GM19043 (cell line): ENCODE measurements around the gene PHLDA1.

Source experiments
- ATAC-seq: cut with Tn5 transposase; IDR thresholded peaks from one replicate; pipeline ENCODE4 v1.9.1; 2021; ENCODE audit warnings: low read depth; ENCODE audit not compliant: unreplicated experiment

The PHLDA1 gene

GRCh38 chr12:76020731-76021672, 10.6 kb downstream of the PHLDA1 start:
- peak; percentile 31 for ATAC-seq

- peak; percentile 73 for ATAC-seq
These were observed 11.3 kb downstream of the PHLDA1 start for GRCh38 chr12:76020281-76020680.

- ATAC-seq = no peak
These were observed 12.9 kb downstream of the PHLDA1 start for GRCh38 chr12:76018672-76019071.

- ATAC-seq = no peak
These were observed 13.5 kb downstream of the PHLDA1 start for GRCh38 chr12:76018111-76018510.

- no peak for ATAC-seq
These were observed 17.6 kb downstream of the PHLDA1 start for GRCh38 chr12:76014007-76014406.

GRCh38 chr12:76013603-76014002, 18.0 kb downstream of the PHLDA1 start:
- ATAC-seq = no peak

- ATAC-seq = no peak
These were observed 18.9 kb downstream of the PHLDA1 start for GRCh38 chr12:76012644-76013043.

- no peak for ATAC-seq
These were observed 20.7 kb downstream of the PHLDA1 start for GRCh38 chr12:76010732-76011458.

GRCh38 chr12:76008428-76008827, 23.1 kb downstream of the PHLDA1 start:
- ATAC-seq = no peak

- ATAC-seq = no peak
These were observed 23.9 kb downstream of the PHLDA1 start for GRCh38 chr12:76007640-76008039.

- no peak for ATAC-seq
These were observed 25.3 kb downstream of the PHLDA1 start for GRCh38 chr12:76006028-76006925.

- ATAC-seq = no peak
These were observed 28.3 kb downstream of the PHLDA1 start for GRCh38 chr12:76003355-76003638.

- no peak for ATAC-seq
These were observed 28.8 kb downstream of the PHLDA1 start for GRCh38 chr12:76002598-76003354.

GRCh38 chr12:75998292-75999063, 33.1 kb downstream of the PHLDA1 start:
- no peak for ATAC-seq

- no peak for ATAC-seq
These were observed 33.9 kb downstream of the PHLDA1 start for GRCh38 chr12:75997658-75998057.

GRCh38 chr12:75996861-75997447, 34.6 kb downstream of the PHLDA1 start:
- no peak for ATAC-seq

- ATAC-seq = no peak
These were observed 35.9 kb downstream of the PHLDA1 start for GRCh38 chr12:75995691-75996090.

- no peak for ATAC-seq
These were observed 37.4 kb downstream of the PHLDA1 start for GRCh38 chr12:75994069-75994740.
